Measurements from ENCODE around the gene EBI3.
"Not testable (repeated sequence)": the region's sequence is repeated elsewhere in the genome, so short reads cannot be mapped to it uniquely, and the experiment has no call there.

Gene EBI3

GRCh38 chr19:4189641-4190040 lies 39.7 kb upstream of the EBI3 start:
- no peak overlapping the region for H3K4me3 ChIP-seq (ENCODE audit: insufficient read depth, low read depth, low read length, poor library complexity, severe bottlenecking)
- H3K9me3 ChIP-seq (ENCODE audit: control insufficient read depth, low read length): no peaks in the 10 kb centered on the region
- H3K36me3 ChIP-seq (ENCODE audit: control insufficient read depth, insufficient read depth, low read length): no peaks in the 10 kb centered on the region
- no peaks in the 10 kb centered on the region for H3K27me3 ChIP-seq (replicated peaks; ENCODE audit: control insufficient read depth, insufficient read depth, low read length, poor library complexity, severe bottlenecking)
- H3K27ac ChIP-seq (ENCODE audit: insufficient read depth, low read length, poor library complexity, severe bottlenecking): no peak overlapping the region
- H3K4me1 ChIP-seq (ENCODE audit: control insufficient read depth, insufficient read depth, low read length, poor library complexity, severe bottlenecking): no peaks in the 10 kb centered on the region
- DNase-seq: no peak

GRCh38 chr19:4192537-4192936 lies 36.8 kb upstream of the EBI3 start:
- not testable (repeated sequence) for H3K36me3 ChIP-seq (ENCODE audit: control insufficient read depth, insufficient read depth, low read length); H3K4me1 ChIP-seq (ENCODE audit: control insufficient read depth, insufficient read depth, low read length, poor library complexity, severe bottlenecking); H3K4me3 ChIP-seq (ENCODE audit: insufficient read depth, low read depth, low read length, poor library complexity, severe bottlenecking); DNase-seq; H3K27ac ChIP-seq (ENCODE audit: insufficient read depth, low read length, poor library complexity, severe bottlenecking); H3K9me3 ChIP-seq (ENCODE audit: control insufficient read depth, low read length)
- peaks cover 15% of the 10 kb centered on the region for H3K27me3 ChIP-seq (replicated peaks; ENCODE audit: control insufficient read depth, insufficient read depth, low read length, poor library complexity, severe bottlenecking)

GRCh38 chr19:4194353-4194752 lies 35.0 kb upstream of the EBI3 start:
- Histone ChIP-seq H3K27ac (ENCODE audit: insufficient read depth, low read length, poor library complexity, severe bottlenecking) (no peak overlapping the region), H3K9me3 (ENCODE audit: control insufficient read depth, low read length) (no peaks in the 10 kb centered on the region), H3K27me3 (replicated peaks; ENCODE audit: control insufficient read depth, insufficient read depth, low read length, poor library complexity, severe bottlenecking) (peaks cover 20% of the 10 kb centered on the region), H3K4me1 (ENCODE audit: control insufficient read depth, insufficient read depth, low read length, poor library complexity, severe bottlenecking) (no peaks in the 10 kb centered on the region), H3K4me3 (ENCODE audit: insufficient read depth, low read depth, low read length, poor library complexity, severe bottlenecking) (no peak overlapping the region), H3K36me3 (ENCODE audit: control insufficient read depth, insufficient read depth, low read length) (no peaks in the 10 kb centered on the region)
- no peak for DNase-seq

- DNase-seq: no peak
- Histone ChIP-seq H3K27me3 (replicated peaks; ENCODE audit: control insufficient read depth, insufficient read depth, low read length, poor library complexity, severe bottlenecking) (peaks cover 20% of the 10 kb centered on the region), H3K4me1 (ENCODE audit: control insufficient read depth, insufficient read depth, low read length, poor library complexity, severe bottlenecking) (no peaks in the 10 kb centered on the region), H3K27ac (ENCODE audit: insufficient read depth, low read length, poor library complexity, severe bottlenecking) (no peak overlapping the region), H3K4me3 (ENCODE audit: insufficient read depth, low read depth, low read length, poor library complexity, severe bottlenecking) (no peak overlapping the region), H3K36me3 (ENCODE audit: control insufficient read depth, insufficient read depth, low read length) (no peaks in the 10 kb centered on the region), H3K9me3 (ENCODE audit: control insufficient read depth, low read length) (no peaks in the 10 kb centered on the region)
These were observed 33.3 kb upstream of the EBI3 start for GRCh38 chr19:4196009-4196408.

GRCh38 chr19:4196587-4197148 lies 32.7 kb upstream of the EBI3 start:
- Histone ChIP-seq H3K36me3 (ENCODE audit: control insufficient read depth, insufficient read depth, low read length) (no peaks in the 10 kb centered on the region), H3K27me3 (replicated peaks; ENCODE audit: control insufficient read depth, insufficient read depth, low read length, poor library complexity, severe bottlenecking) (peaks cover 20% of the 10 kb centered on the region), H3K4me3 (ENCODE audit: insufficient read depth, low read depth, low read length, poor library complexity, severe bottlenecking) (no peak overlapping the region), H3K9me3 (ENCODE audit: control insufficient read depth, low read length) (no peaks in the 10 kb centered on the region), H3K4me1 (ENCODE audit: control insufficient read depth, insufficient read depth, low read length, poor library complexity, severe bottlenecking) (no peaks in the 10 kb centered on the region), H3K27ac (ENCODE audit: insufficient read depth, low read length, poor library complexity, severe bottlenecking) (no peak overlapping the region)
- no peak for DNase-seq

DNA sequence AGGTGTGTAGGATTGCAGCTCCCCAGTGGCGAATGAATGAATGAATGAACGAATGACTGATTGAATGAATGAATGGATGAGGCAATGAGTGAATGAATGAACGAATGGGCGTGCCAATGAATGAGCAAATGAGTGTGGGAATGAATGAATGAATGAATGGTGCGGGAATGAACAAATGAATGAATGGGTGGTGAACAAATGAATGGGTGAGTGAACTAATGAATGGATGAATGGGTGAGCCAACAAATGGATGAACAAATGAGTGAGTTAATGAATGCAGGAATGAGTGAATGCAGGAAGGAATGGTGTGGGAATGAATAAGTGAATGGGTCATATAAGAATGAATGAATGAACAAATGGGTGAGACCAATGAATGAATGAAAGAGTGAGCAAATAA lies 32.1 kb upstream of the EBI3 start:
- H3K4me1 ChIP-seq (ENCODE audit: control insufficient read depth, insufficient read depth, low read length, poor library complexity, severe bottlenecking): no peaks in the 10 kb centered on the region
- H3K36me3 ChIP-seq (ENCODE audit: control insufficient read depth, insufficient read depth, low read length): no peaks in the 10 kb centered on the region
- no peak for DNase-seq
- no peak overlapping the region for H3K27ac ChIP-seq (ENCODE audit: insufficient read depth, low read length, poor library complexity, severe bottlenecking)
- H3K4me3 ChIP-seq (ENCODE audit: insufficient read depth, low read depth, low read length, poor library complexity, severe bottlenecking): no peak overlapping the region
- H3K9me3 ChIP-seq (ENCODE audit: control insufficient read depth, low read length): no peaks in the 10 kb centered on the region
- H3K27me3 ChIP-seq (replicated peaks; ENCODE audit: control insufficient read depth, insufficient read depth, low read length, poor library complexity, severe bottlenecking): peaks cover 20% of the 10 kb centered on the region

- Histone ChIP-seq H3K36me3 (ENCODE audit: control insufficient read depth, insufficient read depth, low read length) (no peaks in the 10 kb centered on the region), H3K27me3 (replicated peaks; ENCODE audit: control insufficient read depth, insufficient read depth, low read length, poor library complexity, severe bottlenecking) (peaks cover 20% of the 10 kb centered on the region), H3K9me3 (ENCODE audit: control insufficient read depth, low read length) (no peaks in the 10 kb centered on the region), H3K27ac (ENCODE audit: insufficient read depth, low read length, poor library complexity, severe bottlenecking) (no peak overlapping the region), H3K4me3 (ENCODE audit: insufficient read depth, low read depth, low read length, poor library complexity, severe bottlenecking) (no peak overlapping the region), H3K4me1 (ENCODE audit: control insufficient read depth, insufficient read depth, low read length, poor library complexity, severe bottlenecking) (no peaks in the 10 kb centered on the region)
- no peak for DNase-seq
These were observed 31.5 kb upstream of the EBI3 start for GRCh38 chr19:4197625-4198466.

GRCh38 chr19:4198467-4199126 lies 30.7 kb upstream of the EBI3 start:
- no peak for DNase-seq
- no peak overlapping the region for H3K4me3 ChIP-seq (ENCODE audit: insufficient read depth, low read depth, low read length, poor library complexity, severe bottlenecking)
- H3K27ac ChIP-seq (ENCODE audit: insufficient read depth, low read length, poor library complexity, severe bottlenecking): no peak overlapping the region
- peaks cover 20% of the 10 kb centered on the region for H3K27me3 ChIP-seq (replicated peaks; ENCODE audit: control insufficient read depth, insufficient read depth, low read length, poor library complexity, severe bottlenecking)
- no peaks in the 10 kb centered on the region for H3K36me3 ChIP-seq (ENCODE audit: control insufficient read depth, insufficient read depth, low read length)
- no peaks in the 10 kb centered on the region for H3K9me3 ChIP-seq (ENCODE audit: control insufficient read depth, low read length)
- H3K4me1 ChIP-seq (ENCODE audit: control insufficient read depth, insufficient read depth, low read length, poor library complexity, severe bottlenecking): no peaks in the 10 kb centered on the region

DNA sequence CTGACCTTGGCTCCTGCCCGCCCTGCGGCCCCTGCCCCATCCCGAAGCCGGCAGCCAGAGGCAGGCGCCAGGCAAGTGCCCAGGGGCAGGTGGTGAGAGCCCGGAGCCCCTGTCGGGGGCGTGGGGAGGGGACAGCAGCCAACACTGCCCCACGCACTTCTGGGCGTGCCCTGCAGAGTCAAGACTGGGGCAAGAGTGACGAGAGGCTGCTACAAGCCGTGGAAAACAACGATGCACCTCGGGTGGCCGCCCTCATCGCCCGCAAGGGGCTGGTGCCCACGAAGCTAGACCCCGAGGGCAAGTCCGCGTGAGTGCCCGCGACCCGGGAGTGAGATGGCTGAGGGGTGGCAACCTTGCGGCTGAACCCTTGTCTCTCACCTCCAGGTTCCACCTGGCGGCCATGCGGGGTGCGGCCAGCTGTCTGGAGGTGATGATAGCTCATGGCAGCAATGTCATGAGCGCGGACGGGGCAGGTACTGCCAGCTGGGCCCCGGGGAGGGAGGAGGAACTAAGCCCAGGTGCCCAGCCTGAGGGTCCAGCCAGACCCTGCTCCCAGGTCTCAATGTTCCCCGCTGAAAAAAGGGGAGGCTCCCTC lies 29.5 kb upstream of the EBI3 start:
- H3K27me3 ChIP-seq (replicated peaks; ENCODE audit: control insufficient read depth, insufficient read depth, low read length, poor library complexity, severe bottlenecking): peaks cover 20% of the 10 kb centered on the region
- H3K36me3 ChIP-seq (ENCODE audit: control insufficient read depth, insufficient read depth, low read length): no peaks in the 10 kb centered on the region
- DNase-seq: no peak
- no peak overlapping the region for H3K27ac ChIP-seq (ENCODE audit: insufficient read depth, low read length, poor library complexity, severe bottlenecking)
- H3K9me3 ChIP-seq (ENCODE audit: control insufficient read depth, low read length): no peaks in the 10 kb centered on the region
- no peaks in the 10 kb centered on the region for H3K4me1 ChIP-seq (ENCODE audit: control insufficient read depth, insufficient read depth, low read length, poor library complexity, severe bottlenecking)
- H3K4me3 ChIP-seq (ENCODE audit: insufficient read depth, low read depth, low read length, poor library complexity, severe bottlenecking): no peak overlapping the region

Data from effector memory CD4-positive, alpha-beta T cell (primary cell).